ENCODE data around the gene BZW2.
A peak's percentile ranks its signal among the peaks of the same experiment; 100 is the strongest.

The BZW2 gene

DNA sequence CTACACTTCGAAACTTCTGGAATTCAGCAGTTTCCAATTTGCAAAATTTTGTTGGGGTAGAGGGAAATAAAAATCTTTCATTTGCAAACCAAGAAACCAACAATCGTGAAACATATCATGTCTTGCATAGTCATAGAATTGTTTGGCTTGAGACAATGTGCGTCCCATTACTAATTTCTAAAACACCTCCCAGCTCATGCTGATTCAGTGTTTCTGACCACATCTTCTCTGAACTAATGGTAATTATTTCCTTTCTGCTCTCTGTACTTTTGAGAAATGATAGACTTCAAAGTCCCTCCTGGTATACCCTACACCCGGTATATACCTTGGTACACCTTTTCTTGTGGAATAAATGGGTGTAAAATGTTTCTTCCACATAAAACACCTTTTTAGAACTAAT is 65.7 kb downstream of the BZW2 start:
- TF ChIP-seq, protein P1, sequence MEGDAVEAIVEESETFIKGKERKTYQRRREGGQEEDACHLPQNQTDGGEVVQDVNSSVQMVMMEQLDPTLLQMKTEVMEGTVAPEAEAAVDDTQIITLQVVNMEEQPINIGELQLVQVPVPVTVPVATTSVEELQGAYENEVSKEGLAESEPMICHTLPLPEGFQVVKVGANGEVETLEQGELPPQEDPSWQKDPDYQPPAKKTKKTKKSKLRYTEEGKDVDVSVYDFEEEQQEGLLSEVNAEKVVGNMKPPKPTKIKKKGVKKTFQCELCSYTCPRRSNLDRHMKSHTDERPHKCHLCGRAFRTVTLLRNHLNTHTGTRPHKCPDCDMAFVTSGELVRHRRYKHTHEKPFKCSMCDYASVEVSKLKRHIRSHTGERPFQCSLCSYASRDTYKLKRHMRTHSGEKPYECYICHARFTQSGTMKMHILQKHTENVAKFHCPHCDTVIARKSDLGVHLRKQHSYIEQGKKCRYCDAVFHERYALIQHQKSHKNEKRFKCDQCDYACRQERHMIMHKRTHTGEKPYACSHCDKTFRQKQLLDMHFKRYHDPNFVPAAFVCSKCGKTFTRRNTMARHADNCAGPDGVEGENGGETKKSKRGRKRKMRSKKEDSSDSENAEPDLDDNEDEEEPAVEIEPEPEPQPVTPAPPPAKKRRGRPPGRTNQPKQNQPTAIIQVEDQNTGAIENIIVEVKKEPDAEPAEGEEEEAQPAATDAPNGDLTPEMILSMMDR (IDR thresholded peaks at IDR 0.05; ENCODE audit: unreplicated experiment in 3 of 3): no peak
- H3K27me3 Mint-ChIP-seq (ENCODE audit: low read depth): no peaks in the 10 kb centered on the region
- H3K4me1 Mint-ChIP-seq: no peaks in the 10 kb centered on the region
- no peak overlapping the region for H3K27ac Mint-ChIP-seq
- no peaks in the 10 kb centered on the region for H3K9me3 Mint-ChIP-seq
- no peak overlapping the region for H3K4me3 Mint-ChIP-seq
- peaks cover 13% of the 10 kb centered on the region for H3K36me3 Mint-ChIP-seq (ENCODE audit: low read depth)

DNA sequence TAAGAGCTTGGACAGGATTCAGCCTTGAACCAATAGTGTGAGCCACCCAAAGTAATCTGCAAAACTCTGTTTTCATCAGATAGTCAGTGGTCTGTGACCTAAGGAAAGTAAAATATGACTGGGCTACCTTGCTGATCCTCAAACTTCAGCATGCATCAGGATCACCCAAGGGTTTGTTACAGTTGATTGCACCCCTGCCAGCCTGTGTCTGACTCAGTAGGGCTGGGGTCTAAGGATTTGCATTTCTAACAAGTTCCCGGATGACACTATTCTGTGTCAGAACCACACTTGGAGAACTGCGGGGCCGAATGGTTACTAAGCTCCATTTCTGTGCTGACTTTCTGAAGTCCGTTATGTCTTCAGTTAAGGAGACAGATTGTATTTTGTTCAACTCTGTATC is 66.9 kb downstream of the BZW2 start:
- Mint-ChIP-seq H3K36me3 (ENCODE audit: low read depth) (peaks cover 9% of the 10 kb centered on the region), H3K27me3 (ENCODE audit: low read depth) (no peaks in the 10 kb centered on the region), H3K4me3 (no peak overlapping the region), H3K4me1 (no peaks in the 10 kb centered on the region), H3K9me3 (no peaks in the 10 kb centered on the region), H3K27ac (no peak overlapping the region)
- TF ChIP-seq, protein P1 (IDR thresholded peaks at IDR 0.05; ENCODE audit: unreplicated experiment in 3 of 3): no peak

DNA sequence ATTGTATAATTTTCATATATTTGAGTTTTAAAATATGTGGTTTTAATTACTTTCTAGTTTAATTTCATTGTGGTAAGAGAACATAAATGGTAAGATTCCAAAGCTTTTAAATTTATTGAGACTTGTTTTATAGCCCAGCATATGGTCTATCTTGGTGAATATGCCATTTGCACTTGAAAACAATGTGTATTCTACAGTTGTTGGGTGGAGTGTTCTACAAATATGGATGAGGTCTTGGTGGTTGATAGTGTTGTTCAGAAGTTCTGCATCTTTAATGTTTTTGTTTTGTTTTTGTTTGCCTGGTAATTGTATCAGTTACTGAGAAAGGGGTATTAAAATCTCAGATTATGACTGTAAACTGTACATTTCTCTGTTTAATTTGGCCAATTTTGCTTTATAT is 69.9 kb downstream of the BZW2 start:
- Mint-ChIP-seq H3K4me3 (no peak overlapping the region), H3K27ac (no peak overlapping the region), H3K36me3 (ENCODE audit: low read depth) (peaks cover 6% of the 10 kb centered on the region), H3K4me1 (peaks cover 13% of the 10 kb centered on the region), H3K9me3 (no peaks in the 10 kb centered on the region), H3K27me3 (ENCODE audit: low read depth) (no peaks in the 10 kb centered on the region)
- TF ChIP-seq, protein P1 (IDR thresholded peaks at IDR 0.05; ENCODE audit: unreplicated experiment in 3 of 3): no peak

DNA sequence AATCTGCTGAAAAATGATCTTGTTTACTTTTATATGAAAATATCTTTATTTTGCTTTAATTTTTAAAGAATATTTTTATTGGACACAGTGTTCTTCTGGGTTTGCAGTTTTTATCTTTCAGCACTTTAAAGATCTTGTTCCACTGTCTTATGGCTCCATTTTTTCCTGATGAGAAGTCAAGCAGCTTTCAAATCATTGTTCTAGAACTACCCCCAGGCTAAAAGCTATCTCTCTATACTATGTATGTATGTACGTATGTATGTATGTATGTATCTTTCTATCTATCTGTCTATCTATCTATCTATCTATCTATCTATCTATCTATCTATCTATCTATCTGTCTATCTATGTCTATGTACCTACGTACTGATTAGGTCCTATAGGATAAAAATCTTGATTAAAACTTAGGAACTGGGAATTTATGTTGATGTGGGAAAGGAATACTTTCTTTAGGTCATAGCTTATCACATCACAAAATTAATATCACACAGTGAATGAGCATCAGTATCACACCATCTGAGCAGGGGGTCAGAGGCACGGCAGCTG is 72.2 kb downstream of the BZW2 start:
- no peak overlapping the region for H3K4me3 Mint-ChIP-seq
- no peaks in the 10 kb centered on the region for H3K27me3 Mint-ChIP-seq (ENCODE audit: low read depth)
- TF ChIP-seq, protein P1 (IDR thresholded peaks at IDR 0.05; ENCODE audit: unreplicated experiment in 3 of 3): no peak

DNA sequence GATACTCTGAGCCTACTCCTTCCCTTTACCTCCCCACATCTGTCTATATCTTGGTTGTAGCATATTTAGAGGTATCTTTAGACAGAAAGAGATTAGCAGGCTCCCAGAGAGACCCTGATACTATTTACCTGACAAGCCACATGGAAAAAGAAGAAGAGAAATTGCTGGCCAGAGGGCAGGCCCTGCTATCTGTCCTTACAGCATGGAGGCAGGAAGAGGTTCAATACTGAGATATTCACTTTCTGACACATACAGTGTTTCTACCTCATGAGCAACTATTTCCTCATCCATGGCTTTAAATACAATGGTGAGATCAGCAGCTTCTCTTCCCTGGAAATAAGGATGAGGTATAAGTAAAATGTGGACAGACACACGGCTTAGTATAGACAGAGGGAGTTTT is 73.7 kb downstream of the BZW2 start:
- Mint-ChIP-seq H3K27me3 (ENCODE audit: low read depth) (no peaks in the 10 kb centered on the region), H3K9me3 (no peaks in the 10 kb centered on the region), H3K4me3 (no peak overlapping the region), H3K4me1 (peaks cover 13% of the 10 kb centered on the region), H3K27ac (peak overlapping the region in 2 of 3 experiments; percentile 54 to 67), H3K36me3 (ENCODE audit: low read depth) (no peaks in the 10 kb centered on the region)
- TF ChIP-seq, protein P1 (IDR thresholded peaks at IDR 0.05; ENCODE audit: unreplicated experiment in 3 of 3): no peak

More for the DNA sequence above, 72.2 kb downstream of the BZW2 start:
- Mint-ChIP-seq H3K36me3 (ENCODE audit: low read depth) (no peaks in the 10 kb centered on the region), H3K9me3 (no peaks in the 10 kb centered on the region), H3K27ac (no peak overlapping the region), H3K4me1 (peaks cover 13% of the 10 kb centered on the region)

DNA sequence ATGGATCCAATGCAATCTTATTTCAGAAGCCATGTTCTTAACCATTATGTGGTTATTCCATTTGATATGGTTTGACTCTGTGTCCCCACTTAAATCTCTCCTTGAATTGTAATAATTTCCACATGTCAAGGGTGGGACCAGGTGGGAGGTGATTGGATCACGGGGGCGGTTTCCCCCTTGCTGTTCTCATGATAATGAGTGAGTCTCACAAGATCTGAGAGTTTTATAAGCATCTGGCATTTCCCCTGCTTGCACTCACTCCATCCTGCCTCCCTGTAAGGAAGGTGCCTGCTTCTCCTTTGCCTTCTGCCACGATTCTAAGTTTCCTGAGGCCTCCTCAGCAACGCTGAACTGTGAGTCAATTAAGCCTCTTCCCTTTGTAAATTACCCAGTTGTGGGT is 75.6 kb downstream of the BZW2 start:
- H3K27ac Mint-ChIP-seq: no peak overlapping the region
- peaks cover 13% of the 10 kb centered on the region for H3K4me1 Mint-ChIP-seq

More for the DNA sequence above, 75.6 kb downstream of the BZW2 start:
- Mint-ChIP-seq H3K27me3 (ENCODE audit: low read depth) (no peaks in the 10 kb centered on the region), H3K4me3 (no peak overlapping the region), H3K36me3 (ENCODE audit: low read depth) (no peaks in the 10 kb centered on the region), H3K9me3 (no peaks in the 10 kb centered on the region)
- TF ChIP-seq, protein P1 (IDR thresholded peaks at IDR 0.05; ENCODE audit: unreplicated experiment in 3 of 3): no peak
